Measurements from ENCODE around the gene OR52D1.

OR52D1 gene

GRCh38 chr11:5514841-5515240 lies 26.4 kb downstream of the OR52D1 start:
- DNase-seq = no peak

GRCh38 chr11:5516599-5516998 lies 28.1 kb downstream of the OR52D1 start, which contains the start of gene UBQLNL:
Gene UBQLNL, minus strand, starts transcription at chr11:5516699. Its CDS starts 258 bp downstream, at chr11:5516441.
- DNase-seq = no peak

- DNase-seq = no peak
Observed at GRCh38 chr11:5521540-5521939, 33.1 kb downstream of the OR52D1 start.

- no peak for DNase-seq
Observed at GRCh38 chr11:5522308-5522707, 33.8 kb downstream of the OR52D1 start.

- DNase-seq = no peak
Observed at GRCh38 chr11:5524756-5525155, 36.3 kb downstream of the OR52D1 start.

GRCh38 chr11:5527716-5528115 lies 39.2 kb downstream of the OR52D1 start:
- DNase-seq = no peak

GRCh38 chr11:5528495-5528894 lies 40.0 kb downstream of the OR52D1 start:
- no peak for DNase-seq

- no peak for DNase-seq
Observed at GRCh38 chr11:5531053-5531831, 42.8 kb downstream of the OR52D1 start.

- peak in 1 of 3 donors; percentile 10 for DNase-seq
Observed at GRCh38 chr11:5534046-5534445, 45.6 kb downstream of the OR52D1 start.

GRCh38 chr11:5536482-5536881 lies 48.0 kb downstream of the OR52D1 start:
- DNase-seq = no peak
